GM12872 (cell line): Measurements from ENCODE around the gene IQCE.

ENCODE experiments used
- TF ChIP-seq, protein P1 (sequence below): IDR thresholded peaks from 3 replicates; pipeline ENCODE4 v1.5.1; 2011; ENCODE audit warnings: low read depth, mild to moderate bottlenecking, low read length, moderate library complexity; ENCODE audit not compliant: insufficient read depth

Gene IQCE

DNA sequence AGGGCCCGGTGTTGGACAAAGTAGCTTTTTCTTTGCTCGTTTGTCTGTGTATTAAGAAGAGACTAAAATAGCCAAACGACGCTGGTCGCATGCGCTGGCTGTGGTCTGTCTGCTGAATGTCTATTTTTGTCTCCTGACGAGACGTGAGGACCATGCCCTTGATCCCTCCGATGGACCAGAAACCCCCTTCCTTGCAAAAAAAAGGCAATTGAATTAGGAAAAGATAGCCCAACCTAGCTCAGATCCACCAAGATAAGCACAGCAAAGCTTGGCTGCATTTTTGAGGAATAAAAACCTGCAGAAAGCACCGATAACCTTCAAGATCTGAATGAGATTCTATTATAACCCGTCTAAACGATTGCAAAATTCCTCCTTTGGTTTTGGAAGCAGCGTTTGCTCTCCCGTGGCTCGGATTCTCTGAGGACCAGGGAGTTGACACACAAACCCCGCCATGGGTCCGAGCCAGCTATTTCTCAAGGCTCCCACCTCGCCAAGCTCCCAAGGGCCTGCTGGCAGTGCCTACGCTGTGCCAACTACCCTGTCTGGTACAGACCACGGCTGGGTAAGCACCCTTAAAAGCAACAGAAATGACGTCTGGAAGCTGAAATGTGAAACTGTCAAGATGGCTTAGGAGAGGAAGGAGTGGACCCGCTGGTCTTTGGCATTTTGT is 55.3 kb downstream of the IQCE start:
- TF ChIP-seq, protein P1, sequence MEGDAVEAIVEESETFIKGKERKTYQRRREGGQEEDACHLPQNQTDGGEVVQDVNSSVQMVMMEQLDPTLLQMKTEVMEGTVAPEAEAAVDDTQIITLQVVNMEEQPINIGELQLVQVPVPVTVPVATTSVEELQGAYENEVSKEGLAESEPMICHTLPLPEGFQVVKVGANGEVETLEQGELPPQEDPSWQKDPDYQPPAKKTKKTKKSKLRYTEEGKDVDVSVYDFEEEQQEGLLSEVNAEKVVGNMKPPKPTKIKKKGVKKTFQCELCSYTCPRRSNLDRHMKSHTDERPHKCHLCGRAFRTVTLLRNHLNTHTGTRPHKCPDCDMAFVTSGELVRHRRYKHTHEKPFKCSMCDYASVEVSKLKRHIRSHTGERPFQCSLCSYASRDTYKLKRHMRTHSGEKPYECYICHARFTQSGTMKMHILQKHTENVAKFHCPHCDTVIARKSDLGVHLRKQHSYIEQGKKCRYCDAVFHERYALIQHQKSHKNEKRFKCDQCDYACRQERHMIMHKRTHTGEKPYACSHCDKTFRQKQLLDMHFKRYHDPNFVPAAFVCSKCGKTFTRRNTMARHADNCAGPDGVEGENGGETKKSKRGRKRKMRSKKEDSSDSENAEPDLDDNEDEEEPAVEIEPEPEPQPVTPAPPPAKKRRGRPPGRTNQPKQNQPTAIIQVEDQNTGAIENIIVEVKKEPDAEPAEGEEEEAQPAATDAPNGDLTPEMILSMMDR = no peak

DNA sequence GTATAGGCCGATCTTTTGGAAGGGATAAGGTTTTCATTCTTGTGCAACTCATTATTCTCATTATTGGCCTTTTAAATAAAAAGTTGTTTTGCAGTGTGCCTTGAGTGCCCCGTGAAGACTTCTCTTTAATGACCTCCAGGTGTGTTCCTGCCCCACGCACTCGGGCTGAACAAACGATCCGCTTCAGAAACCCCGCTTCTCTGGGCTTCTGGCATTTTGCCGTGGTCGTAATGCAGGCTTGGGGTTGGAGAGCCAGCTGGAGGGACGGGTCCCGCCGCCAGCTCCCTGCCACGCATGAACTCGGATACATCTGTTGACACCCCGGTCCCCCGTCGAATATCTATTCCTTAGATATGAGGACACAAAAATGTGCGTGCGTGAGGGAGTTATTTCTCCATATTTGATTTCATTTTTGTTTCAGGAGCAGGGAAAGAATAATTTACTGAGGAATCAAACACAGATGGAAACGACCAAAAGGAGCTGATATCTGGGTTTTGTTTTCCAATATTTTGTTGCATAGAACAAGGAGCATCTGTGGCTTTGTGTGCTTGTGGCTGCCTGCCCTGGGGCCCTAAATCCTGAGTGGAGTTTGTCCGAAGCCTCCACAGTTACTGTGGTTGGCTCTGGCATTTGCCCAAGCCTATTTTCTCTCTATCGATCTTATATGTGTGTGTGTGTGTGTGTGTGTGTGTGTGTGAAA is 56.0 kb downstream of the IQCE start:
- TF ChIP-seq, protein P1 = no peak

DNA sequence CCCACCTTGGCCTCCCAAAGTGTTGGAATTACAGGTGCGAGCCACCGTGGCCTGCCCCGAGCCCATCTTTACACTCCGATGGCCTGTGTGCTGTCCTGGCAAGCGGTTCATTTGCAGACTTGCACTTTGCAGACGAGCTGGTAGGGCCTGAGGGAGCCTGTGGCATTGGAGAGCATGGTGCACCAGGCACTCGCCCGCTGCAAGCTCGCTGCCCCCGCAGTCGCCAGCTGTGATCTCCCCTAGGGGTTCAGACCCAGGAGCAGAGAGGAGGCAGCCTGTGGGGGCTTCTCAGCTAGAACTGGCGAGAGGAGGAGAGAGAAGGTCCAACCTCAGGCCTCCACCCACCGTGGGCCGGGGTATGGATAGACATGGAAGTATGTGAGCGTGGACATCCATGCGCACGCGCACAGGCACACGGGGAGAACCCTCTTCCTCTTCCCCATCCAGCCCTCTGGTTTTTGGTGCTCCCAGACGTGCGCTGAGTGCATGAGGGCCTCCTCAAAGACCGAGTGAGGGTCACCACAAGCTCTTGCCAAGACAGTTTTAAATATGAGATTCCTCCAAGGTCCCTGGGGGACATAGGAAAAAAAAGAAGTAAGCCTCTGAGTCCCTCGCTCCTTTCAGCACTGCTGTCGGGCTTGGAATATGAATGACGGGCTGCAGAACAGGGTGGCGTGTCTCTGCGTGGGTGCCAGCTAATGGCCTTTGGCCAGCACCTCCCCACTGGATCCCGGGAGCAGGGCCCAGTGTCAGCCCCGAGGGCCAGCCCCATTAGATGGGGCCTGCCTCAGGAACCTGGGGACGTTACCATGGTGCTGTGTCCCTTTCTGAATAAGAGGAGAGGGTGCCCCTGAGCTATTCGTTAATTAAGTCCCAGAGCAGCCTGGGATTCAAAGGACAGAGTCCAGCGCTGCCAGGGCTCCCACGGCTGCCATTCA is 57.9 kb downstream of the IQCE start:
- TF ChIP-seq, protein P1 = no peak

DNA sequence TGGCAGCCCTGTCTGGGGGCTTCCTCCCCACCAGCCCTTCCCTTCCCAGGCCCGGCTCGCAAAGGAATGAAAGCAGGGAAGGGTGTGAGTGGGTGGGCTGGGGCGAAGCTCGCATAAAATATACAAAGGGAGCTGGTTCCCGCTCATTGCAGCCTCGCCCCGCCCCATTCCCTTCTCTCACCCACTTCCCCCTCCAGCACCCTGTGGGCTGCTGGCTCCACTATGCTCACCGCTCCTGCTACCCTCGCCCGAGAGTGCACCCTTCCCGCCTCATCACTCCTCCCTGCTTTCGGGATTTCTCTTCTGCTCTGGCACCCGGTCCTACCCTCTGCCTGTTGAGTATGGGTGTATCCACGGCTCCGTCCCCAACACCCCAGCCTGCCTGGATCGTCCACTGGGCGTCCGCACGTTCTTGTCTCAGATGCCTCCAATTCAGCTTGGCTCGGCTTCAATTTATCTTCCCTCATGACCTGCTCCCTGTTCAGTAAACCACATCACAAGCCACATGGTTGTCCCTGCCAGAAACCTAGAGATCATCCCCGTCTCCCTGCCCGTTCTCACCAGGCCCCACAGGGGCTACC is 58.6 kb downstream of the IQCE start:
- TF ChIP-seq, protein P1 = no peak

DNA sequence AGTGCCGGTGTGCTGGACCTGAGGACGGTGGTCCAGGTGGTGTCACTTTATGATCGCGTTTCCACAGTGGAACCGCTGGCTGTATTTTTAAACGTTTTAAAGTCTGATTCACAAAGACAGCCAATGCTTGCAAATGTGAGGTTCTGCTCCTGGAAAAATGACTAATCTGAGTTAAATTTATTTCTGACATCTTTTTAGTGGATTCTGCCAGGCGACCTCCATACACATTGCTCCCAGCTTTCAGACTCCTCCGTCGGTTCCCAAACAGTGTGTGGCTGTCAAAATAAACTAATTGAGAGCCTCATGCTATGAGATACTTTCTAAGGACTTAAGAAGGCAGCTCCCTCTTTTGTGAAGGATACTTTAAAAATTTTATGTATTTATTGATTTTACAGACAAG is 60.3 kb downstream of the IQCE start:
- TF ChIP-seq, protein P1 = no peak

DNA sequence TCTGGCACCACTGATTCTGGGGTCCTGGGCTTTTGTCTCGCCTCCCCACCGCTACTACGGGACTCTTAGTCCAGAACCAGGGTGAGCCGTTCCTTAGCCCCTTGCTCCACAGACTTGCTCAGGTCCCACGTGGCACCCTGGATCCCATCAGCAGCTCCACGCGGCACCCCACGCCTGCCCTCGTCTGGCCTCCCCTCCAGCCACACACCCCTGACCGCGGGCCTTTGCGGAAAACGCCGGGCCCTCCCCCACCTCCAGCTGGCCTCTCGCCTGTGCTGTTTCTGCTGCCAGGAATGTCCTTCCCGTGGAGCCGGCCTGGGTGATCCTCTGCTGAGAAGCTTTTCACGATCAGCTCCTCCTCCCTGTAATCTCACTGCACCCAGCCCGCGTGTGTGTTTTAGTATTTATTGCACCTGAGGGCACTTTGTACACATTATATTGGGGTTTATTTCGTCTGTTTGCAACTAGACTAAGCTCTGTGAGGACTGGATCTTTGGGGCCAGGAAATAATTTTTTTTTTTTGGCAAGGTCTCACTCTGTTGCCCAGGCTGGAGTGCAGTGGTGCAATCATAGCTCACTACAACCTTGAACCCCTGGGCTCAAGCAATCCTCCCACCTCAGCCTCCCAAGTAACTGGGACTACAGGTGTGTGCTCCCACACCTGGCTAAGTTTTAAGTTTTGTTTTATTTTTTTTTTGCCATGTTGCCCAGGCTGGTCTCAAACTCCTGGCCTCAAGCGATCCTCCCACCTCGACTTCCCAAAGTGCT is 62.5 kb downstream of the IQCE start:
- TF ChIP-seq, protein P1 = no peak
